Thyroid gland (tissue), 4 donors: ENCODE results near the gene CCNJL. TPM values are rescaled to one million over a fixed set of nuclear protein-coding genes. Genes with fewer than 3 reads are reported as not detected.

Experiments used
- DNase-seq, 2 donors: peaks; one replicate each; pipeline ENCODE4 v3.0.0-alpha.2; 2019
- H3K27ac ChIP-seq, 3 donors: fragments of 200-600 bp; sonication (generic); 1 replicate in 2 of 3; 2 replicates in 1 of 3; pipeline ENCODE4 v1.5.1; 2016 to 2019; ENCODE audit warnings: mild to moderate bottlenecking in 1 of 3, moderate library complexity in 1 of 3
- H3K27me3 ChIP-seq: fragments of 200-600 bp; sonication (generic); one replicate; pipeline ENCODE4 v1.5.1; 2019
- H3K36me3 ChIP-seq, 2 donors: fragments of 200-600 bp; sonication (generic); one replicate each; pipeline ENCODE4 v1.5.1; 2016 to 2019
- H3K4me1 ChIP-seq, 2 donors: fragments of 200-600 bp; sonication (generic); one replicate each; pipeline ENCODE4 v1.5.1; 2017 to 2019
- H3K4me3 ChIP-seq, 3 donors: fragments of 200-600 bp; sonication (generic); replicated peaks in 1 of 3; 1 replicate in 2 of 3; 2 replicates in 1 of 3; pipeline ENCODE4 v1.5.1; 2016; ENCODE audit warnings: mild to moderate bottlenecking in 1 of 3
- H3K9me3 ChIP-seq: fragments of 200-600 bp; sonication (generic); one replicate; pipeline ENCODE4 v1.5.1; 2017
- CTCF ChIP-seq, 6 experiments: fragments of 200-600 bp in 3 of 6; fragments of 450-650 bp in 3 of 6; sonication (generic) in 3 of 6; IDR thresholded peaks; one replicate each; pipeline ENCODE4 v1.5.1; 2016 to 2019; ENCODE audit warnings: antibody characterized with exemption in 6 of 6, mild to moderate bottlenecking in 2 of 6, inconsistent platforms in 1 of 6, moderate library complexity in 1 of 6
- POLR2A ChIP-seq, 2 donors: fragments of 450-650 bp; IDR thresholded peaks; one replicate each; pipeline ENCODE4 v1.6.1; 2017; ENCODE audit warnings: antibody characterized with exemption in 2 of 2, mild to moderate bottlenecking in 2 of 2, moderate library complexity in 1 of 2
- WGBS, 2 donors: methylation state at CpG; one replicate each; pipeline ENCODE4 v1.1.5; 2017; 5-methylcytosine and 5-hydroxymethylcytosine counted together
- intact Hi-C: fragments of 100-400 bp; cut with DNase I; formaldehyde crosslinking; loops from one replicate; pipeline ENCODE4 v1.15.1; 2023
- total RNA-seq, 4 donors: library from RNA; depleted of rRNA; stranded (reverse); fragments of >200 nt; gene quantifications; one replicate each; pipeline ENCODE4 v1.2.3, GENCODE V29; 2016

Gene CCNJL
- total RNA-seq, 4 donors from 2014 or later: 6.3 to 11.8 (median 10.0) TPM

DNA sequence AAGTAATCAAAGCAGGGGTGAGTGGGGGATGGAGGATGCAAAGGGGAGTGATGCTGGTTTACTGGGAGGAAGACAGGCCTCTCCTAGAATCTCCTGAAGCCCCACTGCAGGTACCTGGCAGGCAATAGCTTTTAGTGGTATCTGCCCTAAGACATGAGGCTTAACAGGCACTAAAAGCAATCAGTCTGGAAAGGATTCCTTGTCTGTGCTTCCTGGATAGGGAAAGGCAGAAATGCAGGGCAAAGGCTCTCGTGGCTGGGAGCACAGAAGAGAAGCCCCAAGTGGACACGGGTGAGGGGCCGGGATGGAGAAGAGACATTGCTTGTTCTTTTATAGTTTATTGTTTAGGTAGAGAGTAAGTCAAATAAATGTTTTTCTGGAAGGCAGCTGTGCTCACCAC, 40.1 kb downstream of the CCNJL start:
- intact Hi-C loops: no loop called here

DNA sequence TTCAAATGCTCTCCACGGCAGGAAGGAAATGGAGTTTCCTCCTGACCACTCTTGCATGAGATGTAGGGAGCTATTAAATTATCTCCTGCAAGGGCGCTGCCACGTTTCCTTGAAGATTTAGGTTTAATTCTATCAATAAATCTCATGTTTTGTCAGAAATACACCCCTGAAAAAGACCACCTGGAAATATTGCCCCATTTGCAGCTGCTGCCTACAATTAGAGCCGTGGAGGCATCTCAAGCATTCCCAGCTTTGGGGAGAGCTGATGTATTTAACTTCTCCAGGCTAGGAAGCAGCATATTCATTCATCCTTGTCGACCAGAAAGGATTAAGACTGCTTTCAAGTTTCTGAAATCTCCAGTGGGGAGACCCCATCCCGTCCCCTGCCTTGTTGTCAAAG, 40.5 kb downstream of the CCNJL start:
- no peak overlapping the region for H3K4me3 ChIP-seq
- intact Hi-C loops: no loop called here
- TF ChIP-seq POLR2A (IDR thresholded peaks at IDR 0.05) (no peak), CTCF (IDR thresholded peaks at IDR 0.05) (no peak)
- H3K27ac ChIP-seq: peak overlapping the region; percentile 77 to 86 (median 80)
- no peaks in the 10 kb centered on the region for H3K9me3 ChIP-seq
- no peaks in the 10 kb centered on the region for H3K27me3 ChIP-seq
- peaks cover 37 to 49% of the 10 kb centered on the region in 2 donors for H3K4me1 ChIP-seq
- DNase-seq: no peak
- H3K36me3 ChIP-seq: peaks cover 0 to 2% of the 10 kb centered on the region in 2 donors
- WGBS, 2 donors: 39% methylated on average over 6 of the region's 6 CpGs

More for the DNA sequence above, 40.1 kb downstream of the CCNJL start:
- no peaks in the 10 kb centered on the region for H3K27me3 ChIP-seq
- H3K36me3 ChIP-seq: peaks cover 0 to 4% of the 10 kb centered on the region in 2 donors
- peaks cover 37 to 48% of the 10 kb centered on the region in 2 donors for H3K4me1 ChIP-seq
- WGBS, 2 donors: 46 to 53% methylated on average over 3 of the region's 3 CpGs
- TF ChIP-seq POLR2A (IDR thresholded peaks at IDR 0.05) (no peak), CTCF (IDR thresholded peaks at IDR 0.05) (no peak)
- no peaks in the 10 kb centered on the region for H3K9me3 ChIP-seq
- H3K27ac ChIP-seq: peak overlapping the region in 2 of 3 donors; percentile 77 to 86
- H3K4me3 ChIP-seq: no peak overlapping the region
- no peak for DNase-seq

GRCh38 chr5:160271396-160271795, 41.0 kb downstream of the CCNJL start:
- no peaks in the 10 kb centered on the region for H3K27me3 ChIP-seq
- H3K9me3 ChIP-seq: no peaks in the 10 kb centered on the region
- no peaks in the 10 kb centered on the region for H3K36me3 ChIP-seq
- H3K4me3 ChIP-seq: no peak overlapping the region
- DNase-seq: peak; percentile 37 to 60
- WGBS, 2 donors: 37 to 43% methylated on average over 8 of the region's 8 CpGs
- TF ChIP-seq POLR2A (IDR thresholded peaks at IDR 0.05): no peak
- no peak for TF ChIP-seq CTCF (IDR thresholded peaks at IDR 0.05)
- peaks cover 39 to 54% of the 10 kb centered on the region in 2 donors for H3K4me1 ChIP-seq
- intact Hi-C loops: no loop called here
- peak overlapping the region; percentile 77 to 86 (median 80) for H3K27ac ChIP-seq

GRCh38 chr5:160270704-160271103, 41.7 kb downstream of the CCNJL start:
- Histone ChIP-seq H3K4me3 (no peak overlapping the region), H3K27ac (peak overlapping the region; percentile 77 to 86 (median 80)), H3K4me1 (peaks cover 45 to 59% of the 10 kb centered on the region in 2 donors), H3K36me3 (no peaks in the 10 kb centered on the region), H3K9me3 (no peaks in the 10 kb centered on the region), H3K27me3 (no peaks in the 10 kb centered on the region)
- no peak for DNase-seq
- TF ChIP-seq CTCF (IDR thresholded peaks at IDR 0.05) (no peak), POLR2A (IDR thresholded peaks at IDR 0.05) (no peak)
- intact Hi-C loops: no loop called here
- 34 to 40% methylated on average over 4 of the region's 4 CpGs for WGBS, 2 donors

DNA sequence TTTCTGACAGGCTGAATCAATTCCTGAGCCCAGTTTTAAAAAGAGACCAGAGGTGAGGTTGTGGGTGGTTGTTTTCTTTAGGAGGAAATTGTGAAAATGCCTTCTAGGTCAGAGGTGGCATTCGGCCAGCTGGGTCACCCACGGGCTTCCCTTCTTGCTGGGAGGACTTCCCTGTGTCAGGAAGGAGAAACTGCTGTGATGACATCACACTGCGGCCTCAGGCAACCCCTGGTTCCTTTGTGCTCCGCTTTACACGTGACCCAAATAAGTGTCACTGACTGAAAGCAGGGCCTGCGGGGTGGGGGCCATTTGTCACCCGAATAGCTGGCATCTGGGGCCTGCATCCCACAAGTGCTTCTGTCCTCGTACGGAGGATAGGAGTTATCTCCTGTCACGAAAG, 43.3 kb downstream of the CCNJL start:
- intact Hi-C loops: no loop called here
- peak; percentile 89 for DNase-seq
- Histone ChIP-seq H3K36me3 (no peaks in the 10 kb centered on the region), H3K9me3 (no peaks in the 10 kb centered on the region), H3K27me3 (no peaks in the 10 kb centered on the region), H3K4me3 (no peak overlapping the region), H3K27ac (peak overlapping the region; percentile 8 to 86 (median 58)), H3K4me1 (peaks cover 52 to 76% of the 10 kb centered on the region in 2 donors)
- 56 to 58% methylated on average over 10 of the region's 10 CpGs for WGBS, 2 donors
- TF ChIP-seq POLR2A (IDR thresholded peaks at IDR 0.05) (no peak), CTCF (IDR thresholded peaks at IDR 0.05) (no peak)
